Activated T-cell treated with anti-CD3 and anti-CD28 coated beads, Interleukin-2, amount 50 U/mL, for 72 hours (primary cell): ENCODE measurements around the gene CEP85L. TPM values are rescaled to one million over a fixed set of nuclear protein-coding genes. Genes with fewer than 3 reads are reported as not detected.

Experiments
- ATAC-seq, 2 donors: fragments of 150-1000 bp; cut with Tn5 transposase; replicated peaks in 1 of 2; 2 replicates each; pipeline ENCODE4 v1.10.0; 2021; ENCODE audit warnings: moderate library complexity in 2 of 2, mild to moderate bottlenecking in 1 of 2
- DNase-seq, 2 donors: peaks; one replicate each; pipeline ENCODE4 v3.0.0; 2021 to 2022; ENCODE audit warnings: mixed read lengths in 1 of 2
- H3K27ac Mint-ChIP-seq: one replicate; pipeline ENCODE4 v1.8.0; 2022; ENCODE audit warnings: mild to moderate bottlenecking, moderate library complexity, mixed read lengths
- H3K27me3 Mint-ChIP-seq: one replicate; pipeline ENCODE4 v1.8.0; 2022; ENCODE audit warnings: low read depth, mixed read lengths
- H3K36me3 Mint-ChIP-seq, 2 donors: one replicate each; pipeline ENCODE4 v1.8.0; 2022; ENCODE audit warnings: mixed read lengths in 2 of 2, mild to moderate bottlenecking in 1 of 2; ENCODE audit not compliant: insufficient read depth in 2 of 2
- H3K4me1 Mint-ChIP-seq: one replicate; pipeline ENCODE4 v1.8.0; 2022; ENCODE audit warnings: low read depth, mixed read lengths
- H3K4me3 Mint-ChIP-seq, 2 donors: one replicate each; pipeline ENCODE4 v1.8.0; 2022; ENCODE audit warnings: mild to moderate bottlenecking in 2 of 2, mixed read lengths in 2 of 2, moderate library complexity in 2 of 2
- H3K9me3 Mint-ChIP-seq, 2 donors: one replicate each; pipeline ENCODE4 v1.8.0; 2022; ENCODE audit warnings: mixed read lengths in 2 of 2
- total RNA-seq, 2 donors: library from RNA; stranded (reverse); gene quantifications; one replicate each; pipeline ENCODE4 v1.2.3, GENCODE V29; 2022

Gene CEP85L
- total RNA-seq, 2 donors from 2014 or later, result 32.4 to 44.7 TPM

GRCh38 chr6:118528129-118528528 lies 123.3 kb downstream of the CEP85L start:
- no peaks in the 10 kb centered on the region for H3K27me3 Mint-ChIP-seq
- no peak overlapping the region for H3K27ac Mint-ChIP-seq
- peaks cover 3 to 9% of the 10 kb centered on the region in 2 donors for H3K9me3 Mint-ChIP-seq
- DNase-seq, result no peak
- peaks cover 39% of the 10 kb centered on the region for H3K4me1 Mint-ChIP-seq
- peaks cover 5 to 21% of the 10 kb centered on the region in 2 donors for H3K36me3 Mint-ChIP-seq
- no peak overlapping the region for H3K4me3 Mint-ChIP-seq
- ATAC-seq, result no peak

- no peak for ATAC-seq
- H3K4me3 Mint-ChIP-seq, result no peak overlapping the region
- no peak overlapping the region for H3K27ac Mint-ChIP-seq
- DNase-seq, result no peak
- no peaks in the 10 kb centered on the region for H3K27me3 Mint-ChIP-seq
- H3K36me3 Mint-ChIP-seq, result peaks cover 4 to 12% of the 10 kb centered on the region in 2 donors
- peaks cover 2 to 3% of the 10 kb centered on the region in 2 donors for H3K9me3 Mint-ChIP-seq
- H3K4me1 Mint-ChIP-seq, result peaks cover 30% of the 10 kb centered on the region
Observed at GRCh38 chr6:118525913-118526780, 125.2 kb downstream of the CEP85L start.

- H3K27me3 Mint-ChIP-seq, result no peaks in the 10 kb centered on the region
- H3K4me3 Mint-ChIP-seq, result no peak overlapping the region
- peaks cover 4 to 6% of the 10 kb centered on the region in 2 donors for H3K36me3 Mint-ChIP-seq
- no peak for ATAC-seq
- H3K27ac Mint-ChIP-seq, result no peak overlapping the region
- DNase-seq, result no peak
- H3K4me1 Mint-ChIP-seq, result peaks cover 21% of the 10 kb centered on the region
- no peaks in the 10 kb centered on the region for H3K9me3 Mint-ChIP-seq
Observed at GRCh38 chr6:118524686-118525085, 126.7 kb downstream of the CEP85L start.

GRCh38 chr6:118523216-118523615 lies 128.2 kb downstream of the CEP85L start:
- peaks cover 4 to 5% of the 10 kb centered on the region in 2 donors for H3K9me3 Mint-ChIP-seq
- H3K4me1 Mint-ChIP-seq, result peaks cover 21% of the 10 kb centered on the region
- H3K27ac Mint-ChIP-seq, result no peak overlapping the region
- no peak for DNase-seq
- H3K27me3 Mint-ChIP-seq, result no peaks in the 10 kb centered on the region
- H3K36me3 Mint-ChIP-seq, result peaks cover 11 to 13% of the 10 kb centered on the region in 2 donors
- no peak for ATAC-seq
- H3K4me3 Mint-ChIP-seq, result no peak overlapping the region

GRCh38 chr6:118522422-118522821 lies 129.0 kb downstream of the CEP85L start:
- H3K36me3 Mint-ChIP-seq, result peaks cover 12 to 20% of the 10 kb centered on the region in 2 donors
- peaks cover 4 to 7% of the 10 kb centered on the region in 2 donors for H3K9me3 Mint-ChIP-seq

GRCh38 chr6:118514689-118515088 lies 136.7 kb downstream of the CEP85L start:
- Mint-ChIP-seq H3K4me1 (peaks cover 10% of the 10 kb centered on the region), H3K4me3 (no peak overlapping the region), H3K36me3 (peaks cover 8 to 14% of the 10 kb centered on the region in 2 donors), H3K27me3 (no peaks in the 10 kb centered on the region), H3K9me3 (peaks cover 4 to 9% of the 10 kb centered on the region in 2 donors), H3K27ac (no peak overlapping the region)
- ATAC-seq, result no peak
- no peak for DNase-seq

More at GRCh38 chr6:118522422-118522821, 129.0 kb downstream of the CEP85L start:
- Mint-ChIP-seq H3K27ac (no peak overlapping the region), H3K4me3 (no peak overlapping the region), H3K27me3 (no peaks in the 10 kb centered on the region), H3K4me1 (peaks cover 21% of the 10 kb centered on the region)
- no peak for ATAC-seq
- DNase-seq, result no peak

- Mint-ChIP-seq H3K27me3 (no peaks in the 10 kb centered on the region), H3K9me3 (peaks cover 0 to 2% of the 10 kb centered on the region in 2 donors), H3K4me3 (no peak overlapping the region), H3K27ac (peak overlapping the region; percentile 89), H3K4me1 (peaks cover 17% of the 10 kb centered on the region), H3K36me3 (no peaks in the 10 kb centered on the region)
- no peak for ATAC-seq
- DNase-seq, result no peak
Observed at GRCh38 chr6:118511930-118512715, 139.3 kb downstream of the CEP85L start.

- no peaks in the 10 kb centered on the region for H3K27me3 Mint-ChIP-seq
- no peak for DNase-seq
Observed at GRCh38 chr6:118509009-118509617, 142.3 kb downstream of the CEP85L start.

GRCh38 chr6:118507636-118508035 lies 143.8 kb downstream of the CEP85L start:
- DNase-seq, result no peak
- Mint-ChIP-seq H3K9me3 (no peaks in the 10 kb centered on the region), H3K27ac (peak overlapping the region; percentile 12), H3K27me3 (no peaks in the 10 kb centered on the region), H3K4me3 (no peak overlapping the region), H3K4me1 (peaks cover 22% of the 10 kb centered on the region), H3K36me3 (peaks cover 2 to 10% of the 10 kb centered on the region in 2 donors)
- no peak for ATAC-seq

More at GRCh38 chr6:118509009-118509617, 142.3 kb downstream of the CEP85L start:
- peaks cover 22% of the 10 kb centered on the region for H3K4me1 Mint-ChIP-seq
- H3K36me3 Mint-ChIP-seq, result peaks cover 2 to 5% of the 10 kb centered on the region in 2 donors
- no peak overlapping the region for H3K27ac Mint-ChIP-seq
- H3K9me3 Mint-ChIP-seq, result no peaks in the 10 kb centered on the region
- H3K4me3 Mint-ChIP-seq, result no peak overlapping the region
- ATAC-seq, result no peak

- H3K4me1 Mint-ChIP-seq, result peaks cover 11% of the 10 kb centered on the region
- peaks cover 12 to 17% of the 10 kb centered on the region in 2 donors for H3K36me3 Mint-ChIP-seq
- H3K4me3 Mint-ChIP-seq, result no peak overlapping the region
- ATAC-seq (no peak), DNase-seq (no peak)
- H3K9me3 Mint-ChIP-seq, result peaks cover 0 to 2% of the 10 kb centered on the region in 2 donors
- peak overlapping the region; percentile 79 for H3K27ac Mint-ChIP-seq
- H3K27me3 Mint-ChIP-seq, result no peaks in the 10 kb centered on the region
Observed at GRCh38 chr6:118506071-118506638, 145.2 kb downstream of the CEP85L start.

GRCh38 chr6:118505656-118506055 lies 145.7 kb downstream of the CEP85L start:
- no peaks in the 10 kb centered on the region for H3K27me3 Mint-ChIP-seq
- H3K4me1 Mint-ChIP-seq, result peaks cover 11% of the 10 kb centered on the region
- DNase-seq (no peak), ATAC-seq (no peak)
- peaks cover 15 to 21% of the 10 kb centered on the region in 2 donors for H3K36me3 Mint-ChIP-seq
- no peak overlapping the region for H3K4me3 Mint-ChIP-seq
- H3K9me3 Mint-ChIP-seq, result peaks cover 0 to 2% of the 10 kb centered on the region in 2 donors
- peak overlapping the region; percentile 79 for H3K27ac Mint-ChIP-seq

GRCh38 chr6:118504611-118505010 lies 146.8 kb downstream of the CEP85L start:
- DNase-seq (no peak), ATAC-seq (no peak)
- peaks cover 11% of the 10 kb centered on the region for H3K4me1 Mint-ChIP-seq
- H3K27ac Mint-ChIP-seq, result no peak overlapping the region
- H3K9me3 Mint-ChIP-seq, result peaks cover 2 to 4% of the 10 kb centered on the region in 2 donors
- no peaks in the 10 kb centered on the region for H3K27me3 Mint-ChIP-seq
- H3K4me3 Mint-ChIP-seq, result no peak overlapping the region
- H3K36me3 Mint-ChIP-seq, result peaks cover 17 to 24% of the 10 kb centered on the region in 2 donors
